GM19372 (cell line): ENCODE data around the gene CYP2W1.

ENCODE experiments used
- ATAC-seq: cut with Tn5 transposase; IDR thresholded peaks from one replicate; pipeline ENCODE4 v1.9.1; 2021; ENCODE audit warnings: mild to moderate bottlenecking, low read depth, moderate library complexity; ENCODE audit not compliant: unreplicated experiment

Gene CYP2W1

DNA sequence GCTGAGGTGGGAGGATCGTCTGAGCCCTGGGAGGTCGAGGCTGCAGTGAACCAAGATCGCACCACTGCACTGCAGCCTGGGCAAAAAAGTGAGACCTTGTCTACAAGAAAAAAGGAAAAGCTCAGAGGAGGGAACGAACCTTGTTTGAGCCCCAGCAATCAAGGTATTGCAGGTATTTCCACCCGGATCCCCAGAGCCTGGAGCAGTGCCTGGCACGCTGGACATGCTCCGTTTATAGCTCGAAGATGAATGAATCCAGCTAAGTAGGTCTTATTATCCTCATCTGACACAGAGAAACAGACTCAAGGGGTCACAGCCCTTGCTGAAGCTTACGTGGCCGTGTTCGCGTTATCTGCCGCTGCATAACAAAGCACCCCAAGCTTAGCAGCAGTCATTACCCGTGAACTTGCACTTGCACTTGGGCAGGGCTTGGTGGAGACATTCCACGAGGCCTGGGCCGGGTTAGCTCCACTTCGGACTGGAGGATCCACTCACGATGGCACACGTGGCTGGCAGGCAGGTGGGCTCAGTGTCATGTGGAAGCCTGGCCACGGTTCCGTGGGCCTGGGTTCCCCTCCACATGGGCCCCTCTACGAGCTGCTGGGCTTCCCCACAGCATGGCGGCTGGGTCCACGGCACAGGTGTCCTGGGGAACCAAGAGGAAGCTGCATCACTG is 4.4 kb upstream of the CYP2W1 start:
- ATAC-seq, result no peak

DNA sequence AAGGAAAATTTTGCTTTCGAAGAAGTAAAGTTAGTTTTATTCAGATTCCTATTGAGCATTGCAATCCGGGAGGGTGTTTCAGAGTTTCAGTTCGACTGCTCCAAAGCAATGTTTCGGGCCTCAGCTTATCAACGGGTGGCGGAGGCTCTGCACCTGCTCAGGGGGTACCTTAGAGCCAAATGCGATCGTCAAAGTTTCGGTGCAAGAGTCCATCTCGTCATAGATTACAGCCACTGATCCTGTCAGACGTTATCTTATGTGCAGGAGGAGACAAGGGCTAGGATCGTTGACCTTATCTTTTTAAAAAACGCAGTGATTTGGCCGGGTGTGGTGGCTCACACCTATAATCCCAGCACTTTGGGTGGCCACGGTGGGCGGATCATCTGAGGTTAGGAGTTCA is 3.8 kb upstream of the CYP2W1 start:
- no peak for ATAC-seq

DNA sequence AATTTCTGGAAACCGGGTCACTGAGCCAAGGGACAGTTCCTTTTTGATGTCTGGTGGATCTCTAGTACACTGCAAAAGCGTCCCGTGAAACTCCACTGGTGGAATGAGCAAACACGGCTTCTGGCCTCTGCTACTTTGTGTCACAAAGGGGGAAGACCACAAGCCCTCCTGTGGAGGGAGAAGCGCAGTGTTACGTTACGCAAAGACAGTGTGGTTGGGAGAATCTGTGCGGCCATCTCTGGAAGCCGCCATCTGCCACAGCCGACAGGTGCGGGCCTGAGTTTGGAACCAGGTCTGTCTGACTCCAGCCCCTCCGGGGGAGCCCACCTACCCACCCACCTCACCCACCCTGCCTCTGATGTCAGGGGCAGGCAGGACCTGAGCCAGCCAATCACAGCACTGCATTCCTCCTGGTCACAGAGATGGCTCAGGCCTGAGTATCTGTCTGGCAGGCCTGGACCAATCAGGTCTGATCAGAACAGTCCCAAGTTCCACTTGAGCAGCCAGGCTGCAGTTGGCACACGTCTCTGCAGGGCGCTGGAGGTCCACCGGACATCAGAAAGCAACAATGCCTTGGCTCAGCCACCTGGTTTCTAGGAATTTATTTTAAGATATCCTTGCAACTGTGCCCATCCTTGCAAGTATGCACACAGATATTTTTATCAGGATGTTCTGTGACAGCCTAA is 3.0 kb upstream of the CYP2W1 start:
- ATAC-seq, result no peak

DNA sequence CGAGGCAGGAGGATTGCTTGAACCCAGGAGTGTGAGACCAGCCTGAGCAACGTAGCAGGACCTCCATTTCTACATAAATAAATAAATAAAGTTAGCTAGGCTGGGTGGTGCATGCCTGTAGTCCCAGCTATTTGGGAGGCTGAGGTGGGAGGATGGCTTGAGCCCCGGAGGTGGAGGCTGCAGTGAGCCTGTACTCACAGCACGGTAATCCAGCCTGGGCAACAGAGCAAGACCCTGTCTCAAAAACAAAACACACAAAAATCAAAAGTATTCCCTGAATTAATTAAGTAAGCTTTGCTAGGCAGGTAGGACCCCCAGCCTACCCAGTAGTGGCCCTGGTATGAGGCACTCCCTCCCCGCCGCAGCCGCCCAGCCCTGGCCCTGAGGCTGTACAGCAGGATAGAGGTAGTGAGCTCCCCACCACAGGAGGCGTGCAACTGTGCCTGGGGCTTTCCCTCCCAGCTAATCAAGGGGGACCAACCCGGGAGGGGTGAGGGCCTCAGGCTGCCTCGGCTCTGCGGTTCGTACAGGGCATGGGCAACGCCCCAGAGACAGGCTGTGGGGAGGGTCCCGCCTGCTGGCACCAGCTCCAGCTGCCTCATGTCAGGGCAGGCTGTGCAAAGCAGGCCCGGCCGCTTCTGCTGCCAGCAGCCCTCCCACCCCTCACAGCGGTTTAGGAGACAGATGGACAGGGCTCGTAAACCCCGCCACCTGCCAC is 1.0 kb upstream of the CYP2W1 start:
- no peak for ATAC-seq

DNA sequence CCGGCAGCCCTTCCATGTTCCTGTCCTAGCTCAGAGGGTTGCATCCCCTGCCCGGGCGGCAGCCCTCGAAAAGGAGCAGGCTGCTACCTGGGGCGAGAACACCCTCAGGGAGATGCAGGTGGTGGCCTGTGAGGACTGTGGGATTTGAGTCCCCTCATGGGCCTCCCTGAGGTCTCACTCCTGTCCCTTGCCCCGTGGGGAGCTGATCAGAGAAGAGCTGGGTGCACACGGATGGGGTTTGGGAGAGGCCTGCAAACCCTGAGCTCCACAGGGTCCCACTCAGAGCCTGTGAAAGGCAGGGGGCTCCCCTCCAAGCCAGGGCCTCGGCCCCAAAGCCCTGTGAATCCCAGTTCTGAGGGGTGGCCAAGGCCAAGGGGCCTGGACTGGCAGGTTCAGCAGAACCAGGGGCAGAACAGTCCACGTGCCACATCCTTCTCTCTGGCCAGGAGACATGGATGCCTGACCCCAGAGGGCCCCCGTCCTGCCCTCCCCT is 424 bp upstream of the CYP2W1 start:
- no peak for ATAC-seq

DNA sequence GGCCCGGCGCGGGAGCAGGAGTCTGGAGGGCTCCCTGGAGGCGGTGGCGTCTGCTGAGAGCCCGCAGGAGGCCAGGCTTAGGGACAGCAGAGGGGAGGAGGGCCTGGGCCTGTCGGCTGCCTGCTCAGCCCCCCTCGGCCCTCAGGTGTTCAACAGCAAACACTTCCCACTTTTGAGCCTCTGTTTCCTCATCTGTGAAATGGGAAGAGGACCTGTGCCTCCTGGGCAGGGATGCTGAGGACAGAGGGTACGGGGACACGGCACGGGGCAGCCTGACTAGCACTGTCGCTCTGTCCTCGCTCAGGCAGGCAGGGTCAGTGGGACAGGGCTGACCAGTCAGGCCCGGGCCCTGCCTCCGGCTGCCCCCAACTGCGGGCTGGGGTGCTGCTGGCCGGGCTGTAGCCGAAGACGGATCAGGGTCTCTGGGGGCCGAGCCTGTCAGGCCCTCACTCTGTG is 663 bp downstream of the CYP2W1 start:
- no peak for ATAC-seq

DNA sequence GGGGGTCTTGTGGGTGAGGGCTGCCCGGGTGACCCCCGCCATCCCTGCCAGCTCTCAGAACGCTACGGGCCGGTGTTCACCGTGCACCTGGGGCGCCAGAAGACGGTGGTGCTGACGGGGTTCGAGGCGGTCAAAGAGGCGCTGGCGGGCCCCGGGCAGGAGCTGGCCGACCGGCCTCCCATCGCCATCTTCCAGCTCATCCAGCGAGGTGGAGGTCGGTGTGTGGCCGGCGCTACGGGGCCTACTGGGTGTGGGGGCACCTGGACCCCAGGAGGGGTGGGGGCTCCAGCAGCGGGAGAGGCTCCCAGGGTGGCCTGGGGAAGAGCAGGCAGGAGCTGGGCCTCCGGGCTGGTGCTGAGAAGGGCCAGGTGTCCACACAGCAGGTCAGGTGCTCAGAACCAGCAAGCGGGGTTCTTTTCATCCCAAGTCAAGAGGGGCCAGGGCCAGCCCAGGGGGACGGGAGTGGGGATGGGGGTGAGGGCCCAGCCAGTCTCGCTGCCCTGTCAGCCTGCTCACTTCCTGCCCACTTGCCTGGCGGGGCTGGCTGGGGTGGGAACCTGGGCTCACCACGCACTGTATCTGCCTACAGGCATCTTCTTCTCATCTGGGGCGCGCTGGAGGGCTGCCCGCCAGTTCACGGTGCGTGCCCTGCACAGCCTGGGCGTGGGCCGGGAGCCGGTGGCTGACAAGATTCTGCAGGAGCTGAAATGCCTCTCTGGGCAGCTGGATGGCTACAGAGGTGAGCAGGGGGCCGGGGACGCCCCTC is 1.6 kb downstream of the CYP2W1 start:
- no peak for ATAC-seq

DNA sequence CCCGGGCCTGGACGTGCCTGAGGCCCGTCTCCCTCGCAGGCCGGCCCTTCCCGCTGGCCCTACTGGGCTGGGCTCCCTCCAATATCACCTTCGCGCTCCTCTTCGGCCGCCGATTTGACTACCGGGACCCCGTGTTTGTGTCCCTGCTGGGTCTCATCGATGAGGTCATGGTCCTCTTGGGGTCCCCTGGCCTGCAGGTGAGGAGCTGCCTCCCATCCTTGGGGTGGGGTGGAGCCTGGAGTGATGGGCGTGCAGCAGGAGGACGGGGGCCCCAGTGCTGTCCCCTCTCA is 2.1 kb downstream of the CYP2W1 start:
- ATAC-seq, result no peak

DNA sequence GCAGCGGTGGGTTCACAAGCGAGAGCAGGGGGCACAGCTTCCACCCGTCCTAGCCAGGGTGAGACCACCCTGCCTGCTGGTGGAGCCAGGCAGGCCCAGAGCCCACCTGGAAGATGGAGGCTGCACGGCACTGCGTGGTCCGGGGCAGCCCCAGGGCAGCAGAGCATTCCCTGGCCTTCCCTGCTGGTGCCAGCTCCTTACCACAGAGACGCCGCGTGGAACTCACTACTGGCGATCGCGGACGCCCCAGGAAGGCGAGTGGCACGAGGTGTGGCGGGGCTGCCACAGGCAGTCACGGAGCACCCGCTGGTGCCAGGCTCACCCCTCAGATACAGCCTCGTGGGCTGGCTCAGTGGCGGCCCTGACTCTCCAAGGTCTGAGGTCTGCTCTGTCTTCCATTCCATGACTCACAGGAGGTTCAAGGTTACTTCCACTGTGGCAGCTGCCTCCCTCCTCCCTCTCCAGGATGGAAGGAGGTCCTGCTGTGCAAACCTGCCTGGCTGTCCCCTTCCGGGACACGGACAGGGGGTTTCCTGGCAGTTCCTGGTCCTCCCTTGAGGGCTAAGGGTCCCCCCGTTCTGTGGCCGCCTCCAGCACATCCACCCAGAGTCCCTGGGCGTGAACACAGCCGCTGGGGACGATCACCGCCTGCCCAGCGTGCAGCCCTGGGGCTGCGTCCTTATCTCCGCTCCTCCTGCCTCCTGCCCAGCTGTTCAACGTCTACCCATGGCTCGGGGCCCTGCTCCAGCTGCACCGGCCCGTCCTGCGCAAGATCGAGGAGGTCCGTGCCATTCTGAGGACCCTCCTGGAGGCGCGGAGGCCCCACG is 3.1 kb downstream of the CYP2W1 start:
- no peak for ATAC-seq

DNA sequence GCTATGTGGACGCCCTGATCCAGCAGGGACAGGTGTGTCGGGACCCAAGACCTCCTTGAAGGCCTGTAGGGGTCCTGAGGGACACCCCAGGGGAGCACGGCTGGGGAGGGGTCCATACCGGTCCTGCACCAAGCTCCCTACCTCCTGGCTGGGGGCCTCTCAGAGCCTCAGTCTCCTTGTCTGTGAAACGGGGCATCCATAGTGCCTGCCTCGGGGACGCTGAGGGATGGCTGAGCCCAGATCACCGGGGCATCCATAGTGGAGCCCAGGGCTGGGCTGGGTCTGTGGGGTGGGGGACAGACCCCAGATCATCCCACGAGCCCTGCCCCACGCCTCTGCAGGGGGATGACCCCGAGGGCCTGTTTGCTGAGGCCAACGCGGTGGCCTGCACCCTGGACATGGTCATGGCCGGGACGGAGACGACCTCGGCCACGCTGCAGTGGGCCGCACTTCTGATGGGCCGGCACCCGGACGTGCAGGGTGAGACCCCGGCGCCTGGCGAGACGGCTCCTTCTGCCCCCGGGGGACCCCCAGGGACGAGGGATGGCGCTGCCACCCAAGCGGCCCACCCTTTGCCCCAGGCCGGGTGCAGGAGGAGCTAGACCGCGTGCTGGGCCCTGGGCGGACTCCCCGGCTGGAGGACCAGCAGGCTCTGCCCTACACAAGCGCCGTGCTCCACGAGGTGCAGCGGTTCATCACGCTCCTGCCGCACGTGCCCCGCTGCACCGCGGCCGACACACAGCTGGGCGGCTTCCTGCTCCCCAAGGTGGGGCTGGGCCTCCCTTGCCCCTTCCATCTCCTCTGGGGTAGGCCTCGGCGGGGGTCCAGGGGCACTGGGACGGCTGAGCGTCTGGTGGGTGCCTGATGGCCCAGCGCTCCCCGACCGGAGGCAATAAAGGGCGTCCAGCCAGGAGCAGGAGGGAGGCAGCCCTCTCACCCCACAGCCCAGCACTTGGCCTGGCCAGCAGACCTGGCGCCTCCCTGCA is 4.1 kb downstream of the CYP2W1 start:
- no peak for ATAC-seq

DNA sequence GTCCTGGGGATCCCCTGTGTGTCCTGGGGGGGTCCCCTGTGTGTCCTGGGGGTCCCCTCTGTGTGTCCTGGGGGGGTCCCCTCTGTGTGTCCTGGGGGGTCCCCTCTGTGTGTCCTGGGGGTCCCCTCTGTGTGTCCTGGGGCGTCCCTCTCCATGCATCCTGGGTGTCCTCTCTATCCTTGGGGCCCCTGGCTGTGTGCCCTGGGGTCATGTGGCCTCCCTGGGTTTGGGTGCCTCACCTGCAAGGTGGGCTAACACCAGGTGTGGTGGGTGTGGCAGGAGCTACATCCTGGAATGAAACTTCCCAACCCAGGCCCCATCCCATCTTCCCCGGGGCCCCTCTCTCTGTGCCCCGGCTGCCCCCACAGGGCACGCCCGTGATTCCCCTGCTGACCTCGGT is 4.9 kb downstream of the CYP2W1 start:
- no peak for ATAC-seq

DNA sequence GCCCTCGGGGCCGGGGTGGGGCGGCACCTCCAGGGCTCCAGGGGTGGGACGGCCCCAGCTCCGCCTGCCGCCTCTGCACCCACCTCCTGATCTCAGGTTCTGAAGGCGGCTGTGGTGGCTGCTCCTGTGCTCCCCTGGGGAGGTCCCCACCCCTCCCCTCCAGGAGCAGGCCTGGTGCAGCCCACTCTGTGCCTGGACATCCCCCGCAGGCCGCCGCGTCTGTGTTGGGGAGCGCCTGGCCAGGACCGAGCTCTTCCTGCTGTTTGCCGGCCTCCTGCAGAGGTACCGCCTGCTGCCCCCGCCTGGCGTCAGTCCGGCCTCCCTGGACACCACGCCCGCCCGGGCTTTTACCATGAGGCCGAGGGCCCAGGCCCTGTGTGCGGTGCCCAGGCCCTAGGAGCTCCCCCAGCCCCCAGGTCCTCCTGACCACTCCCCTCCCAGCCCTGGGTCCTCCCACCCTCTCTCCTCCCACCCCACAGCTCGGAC is 5.5 kb downstream of the CYP2W1 start:
- no peak for ATAC-seq

DNA sequence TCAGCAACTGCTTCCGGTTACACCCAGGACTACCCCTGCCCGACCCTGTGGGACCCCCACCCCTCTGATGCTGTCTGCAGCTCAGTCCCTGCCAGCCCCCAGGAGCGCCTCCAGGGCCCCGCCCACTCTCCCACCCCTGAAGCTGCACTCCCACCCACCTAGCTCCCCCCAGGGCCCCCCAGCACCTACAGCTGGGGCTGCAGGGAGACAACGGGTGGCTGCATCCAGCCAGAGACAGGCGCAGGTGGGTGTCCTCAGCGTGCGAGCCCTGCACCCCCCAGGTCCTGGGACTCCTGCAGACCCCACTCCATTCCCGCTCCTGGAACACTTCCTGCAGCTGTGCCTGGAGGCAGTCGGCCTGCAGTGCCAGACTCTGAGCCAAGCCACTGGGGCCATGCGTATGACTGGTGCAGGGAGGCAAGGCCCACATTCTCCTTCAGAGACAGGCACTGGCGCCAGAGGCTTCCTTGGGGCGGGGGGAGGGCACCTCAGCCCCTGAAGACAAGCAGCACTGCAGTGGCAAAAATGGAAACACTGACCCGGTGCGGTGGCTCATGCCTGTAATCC is 6.1 kb downstream of the CYP2W1 start:
- no peak for ATAC-seq

DNA sequence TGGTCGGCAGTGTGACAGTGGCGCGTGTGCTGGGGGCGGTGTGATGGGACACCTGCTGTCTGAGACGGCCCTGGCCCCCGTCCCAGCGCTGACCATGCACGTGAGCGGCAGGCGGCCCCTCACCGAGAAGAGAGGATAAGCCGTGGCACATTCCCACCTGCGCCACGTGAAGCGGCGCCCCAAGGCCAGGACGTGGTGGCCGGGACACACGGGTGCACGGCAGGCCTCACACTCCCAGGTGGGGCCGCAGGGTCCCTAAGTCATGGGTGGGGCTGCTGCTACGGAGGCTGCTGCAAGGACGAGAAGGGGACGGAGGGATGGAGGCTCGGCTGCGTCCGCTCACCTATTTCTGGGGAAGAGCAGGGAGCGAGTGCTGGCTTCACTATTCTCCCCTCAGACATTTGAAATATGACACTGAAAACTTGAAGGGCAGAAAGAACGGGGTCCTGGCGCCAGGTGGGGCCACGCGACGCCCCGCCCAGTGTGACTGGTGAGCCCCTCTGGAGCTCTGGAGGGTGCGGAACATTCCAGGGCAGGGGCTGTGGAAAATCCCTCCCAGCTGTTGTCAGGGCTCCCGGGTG is 7.5 kb downstream of the CYP2W1 start:
- no peak for ATAC-seq

DNA sequence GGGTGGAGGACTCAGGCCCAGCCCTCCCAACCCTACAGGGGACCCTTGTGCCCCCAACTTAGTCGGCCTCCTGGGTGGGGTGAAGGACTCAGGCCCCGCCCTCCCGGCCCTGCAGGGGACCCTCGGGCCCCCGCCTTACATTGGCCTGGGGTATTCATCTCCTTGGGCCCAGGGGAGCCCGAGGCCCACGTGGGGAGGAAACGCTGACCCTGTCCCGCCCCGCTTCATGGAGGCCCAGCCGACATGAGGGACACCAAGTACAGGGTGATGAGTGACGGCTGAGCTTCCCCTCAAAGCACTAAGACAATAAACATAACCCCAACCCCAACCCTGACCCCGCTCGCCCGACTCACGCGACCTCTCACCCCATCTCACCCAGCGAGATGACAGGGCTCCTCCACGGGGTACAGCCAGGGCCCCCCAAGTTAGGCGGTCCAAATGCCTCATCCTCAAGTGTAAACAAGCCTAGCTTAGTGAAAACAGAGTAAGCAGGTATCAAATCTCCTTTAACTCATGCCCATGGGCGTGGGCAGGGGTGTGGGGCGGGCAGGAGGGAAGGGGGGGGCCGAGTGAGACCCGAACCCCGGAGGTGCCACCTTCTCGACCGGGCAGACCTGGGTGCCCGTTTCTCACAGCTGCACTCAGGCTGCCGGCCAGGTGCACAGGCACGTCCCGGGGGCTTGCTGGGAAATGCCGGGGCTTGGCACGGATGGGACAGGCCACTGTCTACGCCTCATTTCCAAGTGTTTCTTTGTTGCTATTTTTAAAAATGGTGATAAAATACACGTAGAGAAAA is 8.2 kb downstream of the CYP2W1 start:
- no peak for ATAC-seq

DNA sequence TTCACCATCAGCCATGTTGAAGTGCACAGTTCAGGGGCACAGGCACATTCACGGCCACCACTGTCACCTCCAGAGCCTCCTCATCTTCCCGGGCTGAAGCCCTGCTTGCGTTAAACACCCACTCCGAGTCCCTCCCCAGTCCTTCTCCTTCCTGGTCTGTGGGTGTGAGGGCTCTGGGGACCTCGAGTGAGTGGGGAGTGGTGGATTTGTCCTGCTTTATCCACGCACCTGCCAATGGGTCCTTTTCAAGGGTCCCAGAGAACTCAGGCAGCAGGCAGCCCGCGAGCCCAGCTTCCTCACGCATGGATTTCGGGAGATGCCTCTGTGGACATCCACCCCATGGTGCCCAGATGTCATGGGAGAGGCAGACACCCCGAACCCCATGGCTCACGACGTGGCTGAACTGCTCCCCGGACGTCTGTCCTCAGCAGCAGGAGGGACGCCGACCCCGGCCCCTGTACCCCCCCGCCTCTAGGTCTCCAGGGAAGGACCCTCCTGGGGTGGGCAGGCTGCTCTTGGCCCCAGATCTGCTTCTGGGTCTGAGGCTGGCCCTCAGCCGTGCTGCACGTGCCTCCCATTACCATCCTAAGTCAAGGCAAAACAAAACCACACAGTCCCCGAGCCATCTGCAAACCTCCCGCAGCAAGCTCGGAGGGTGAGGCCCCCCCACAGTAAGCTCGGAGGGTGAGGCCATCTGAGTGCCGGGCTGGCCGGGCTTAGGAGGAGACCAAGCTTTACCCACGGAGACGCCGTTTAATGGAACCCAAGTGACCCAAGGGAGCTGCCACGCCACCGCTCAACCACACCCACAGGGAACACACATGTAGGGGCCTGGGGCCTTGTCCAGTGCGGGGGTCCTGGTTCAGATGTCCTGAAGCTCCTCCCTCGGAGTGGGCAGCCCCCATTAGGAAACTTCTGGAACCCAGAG is 9.0 kb downstream of the CYP2W1 start:
- ATAC-seq, result no peak
